Astrocyte (in vitro differentiated cells and primary cell): ENCODE measurements around the gene IGLON5. TPM values are rescaled to one million over a fixed set of nuclear protein-coding genes. Genes with fewer than 3 reads are reported as not detected.

Source experiments
- DNase-seq: peaks from one replicate; pipeline ENCODE4 v3.0.0-alpha.2; 2010; ENCODE audit warnings: low read depth
- FAIRE-seq: peaks from 2 replicates; lab custom pipeline; 2011; peaks lifted over from hg19 to GRCh38; lab: Jason Lieb, UNC
- H2AFZ ChIP-seq: 2 replicates; pipeline ENCODE4 v1.6.0; 2012; ENCODE audit warnings: low read depth, low read length, inconsistent platforms
- H3K27ac ChIP-seq: 2 replicates; pipeline ENCODE4 v1.5.1; 2011; ENCODE audit warnings: low read depth, low read length, inconsistent platforms
- H3K27me3 ChIP-seq: 2 replicates; pipeline ENCODE4 v1.6.0; 2011; ENCODE audit warnings: low read length, inconsistent platforms; ENCODE audit not compliant: insufficient read depth
- H3K36me3 ChIP-seq: 2 replicates; pipeline ENCODE4 v1.5.1; 2011; ENCODE audit warnings: low read length, inconsistent platforms; ENCODE audit not compliant: insufficient read depth
- H3K4me1 ChIP-seq: 2 replicates; pipeline ENCODE4 v1.5.1; 2011; ENCODE audit warnings: low read length, inconsistent platforms; ENCODE audit not compliant: insufficient read depth
- H3K4me2 ChIP-seq: 2 replicates; pipeline ENCODE4 v1.6.0; 2012; ENCODE audit warnings: low read length, inconsistent platforms
- H3K4me3 ChIP-seq: 2 replicates; pipeline ENCODE4 v1.5.1; 2011; ENCODE audit warnings: low read depth, mild to moderate bottlenecking, low read length, inconsistent platforms; ENCODE audit not compliant: insufficient read depth
- H3K79me2 ChIP-seq: 2 replicates; pipeline ENCODE4 v1.6.0; 2012; ENCODE audit warnings: mild to moderate bottlenecking, low read length, inconsistent platforms; ENCODE audit not compliant: insufficient read depth
- H3K9ac ChIP-seq: 2 replicates; pipeline ENCODE4 v1.6.0; 2012; ENCODE audit warnings: mild to moderate bottlenecking, low read length, inconsistent platforms
- H3K9me3 ChIP-seq: 2 replicates; pipeline ENCODE4 v1.5.1; 2012; ENCODE audit warnings: low read depth, mild to moderate bottlenecking, low read length, inconsistent platforms; ENCODE audit not compliant: insufficient read depth
- H4K20me1 ChIP-seq: 2 replicates; pipeline ENCODE4 v1.6.0; 2012; ENCODE audit warnings: low read length, inconsistent platforms; ENCODE audit not compliant: insufficient read depth
- H3K27ac Mint-ChIP-seq: one replicate; pipeline ENCODE4 v1.8.0; 2021; ENCODE audit warnings: mild to moderate bottlenecking, mixed read lengths; ENCODE audit not compliant: unreplicated experiment
- H3K27me3 Mint-ChIP-seq: one replicate; pipeline ENCODE4 v1.8.0; 2021; ENCODE audit warnings: low read depth, mixed read lengths; ENCODE audit not compliant: unreplicated experiment
- H3K36me3 Mint-ChIP-seq: one replicate; pipeline ENCODE4 v1.8.0; 2021; ENCODE audit warnings: low read depth, mixed read lengths; ENCODE audit not compliant: unreplicated experiment
- H3K4me1 Mint-ChIP-seq: one replicate; pipeline ENCODE4 v1.8.0; 2021; ENCODE audit warnings: low read depth, mixed read lengths; ENCODE audit not compliant: unreplicated experiment
- H3K4me3 Mint-ChIP-seq: one replicate; pipeline ENCODE4 v1.8.0; 2021; ENCODE audit warnings: mild to moderate bottlenecking, moderate library complexity, mixed read lengths; ENCODE audit not compliant: unreplicated experiment
- H3K9me3 Mint-ChIP-seq: one replicate; pipeline ENCODE4 v1.8.0; 2021; ENCODE audit warnings: mild to moderate bottlenecking, mixed read lengths; ENCODE audit not compliant: unreplicated experiment
- EZH2 ChIP-seq: IDR thresholded peaks from 2 replicates; pipeline ENCODE4 v1.6.1; 2012; ENCODE audit warnings: mild to moderate bottlenecking, low read length, inconsistent platforms; ENCODE audit not compliant: insufficient read depth
- total RNA-seq: library from RNA; stranded (reverse); gene quantifications from 2 replicates; pipeline ENCODE4 v1.2.1, GENCODE V29; 2021
- TF ChIP-seq, protein P1 (sequence below): IDR thresholded peaks from 2 replicates; pipeline ENCODE4 v1.5.1; 2011; ENCODE audit warnings: low read depth, mild to moderate bottlenecking, inconsistent platforms, low read length, moderate library complexity; ENCODE audit not compliant: insufficient read depth

IGLON5 gene
- total RNA-seq, 1 donor from 2014 or later = 5.4 TPM

- H3K79me2 ChIP-seq = peaks cover 20% of the 10 kb centered on the region
- FAIRE-seq (no peak), DNase-seq (no peak)
- H3K27ac ChIP-seq = peak within 1 kb of the TSS; percentile 82
- Mint-ChIP-seq H3K27ac (peak within 1 kb of the TSS; percentile 89), H3K36me3 (peaks cover 2% of the 10 kb centered on the region), H3K27me3 (no peaks in the 10 kb centered on the region), H3K4me1 (peaks cover 18% of the 10 kb centered on the region), H3K9me3 (peaks cover 2% of the 10 kb centered on the region), H3K4me3 (peak within 1 kb of the TSS; percentile 91)
- peak within 1 kb of the TSS; percentile 92 for H3K9ac ChIP-seq
- H4K20me1 ChIP-seq = no peaks in the 10 kb centered on the region
- H3K4me1 ChIP-seq = peaks cover 30% of the 10 kb centered on the region
- TF ChIP-seq, protein P1, sequence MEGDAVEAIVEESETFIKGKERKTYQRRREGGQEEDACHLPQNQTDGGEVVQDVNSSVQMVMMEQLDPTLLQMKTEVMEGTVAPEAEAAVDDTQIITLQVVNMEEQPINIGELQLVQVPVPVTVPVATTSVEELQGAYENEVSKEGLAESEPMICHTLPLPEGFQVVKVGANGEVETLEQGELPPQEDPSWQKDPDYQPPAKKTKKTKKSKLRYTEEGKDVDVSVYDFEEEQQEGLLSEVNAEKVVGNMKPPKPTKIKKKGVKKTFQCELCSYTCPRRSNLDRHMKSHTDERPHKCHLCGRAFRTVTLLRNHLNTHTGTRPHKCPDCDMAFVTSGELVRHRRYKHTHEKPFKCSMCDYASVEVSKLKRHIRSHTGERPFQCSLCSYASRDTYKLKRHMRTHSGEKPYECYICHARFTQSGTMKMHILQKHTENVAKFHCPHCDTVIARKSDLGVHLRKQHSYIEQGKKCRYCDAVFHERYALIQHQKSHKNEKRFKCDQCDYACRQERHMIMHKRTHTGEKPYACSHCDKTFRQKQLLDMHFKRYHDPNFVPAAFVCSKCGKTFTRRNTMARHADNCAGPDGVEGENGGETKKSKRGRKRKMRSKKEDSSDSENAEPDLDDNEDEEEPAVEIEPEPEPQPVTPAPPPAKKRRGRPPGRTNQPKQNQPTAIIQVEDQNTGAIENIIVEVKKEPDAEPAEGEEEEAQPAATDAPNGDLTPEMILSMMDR = no peak
- no peak for TF ChIP-seq EZH2
- H3K27me3 ChIP-seq = no peaks in the 10 kb centered on the region
- peak within 1 kb of the TSS; percentile 92 for H2AFZ ChIP-seq
- H3K4me2 ChIP-seq = peak within 1 kb of the TSS; percentile 98
- H3K9me3 ChIP-seq = no peaks in the 10 kb centered on the region
- peak within 1 kb of the TSS; percentile 93 for H3K4me3 ChIP-seq
- no peaks in the 10 kb centered on the region for H3K36me3 ChIP-seq
Observed at GRCh38 chr19:51365965-51366388, 54.5 kb downstream of the IGLON5 start, which contains the start of gene ETFB. TSS of gene ETFB (minus strand) at chr19:51366388. CDS start at chr19:51366326, 62 bp downstream.

DNA sequence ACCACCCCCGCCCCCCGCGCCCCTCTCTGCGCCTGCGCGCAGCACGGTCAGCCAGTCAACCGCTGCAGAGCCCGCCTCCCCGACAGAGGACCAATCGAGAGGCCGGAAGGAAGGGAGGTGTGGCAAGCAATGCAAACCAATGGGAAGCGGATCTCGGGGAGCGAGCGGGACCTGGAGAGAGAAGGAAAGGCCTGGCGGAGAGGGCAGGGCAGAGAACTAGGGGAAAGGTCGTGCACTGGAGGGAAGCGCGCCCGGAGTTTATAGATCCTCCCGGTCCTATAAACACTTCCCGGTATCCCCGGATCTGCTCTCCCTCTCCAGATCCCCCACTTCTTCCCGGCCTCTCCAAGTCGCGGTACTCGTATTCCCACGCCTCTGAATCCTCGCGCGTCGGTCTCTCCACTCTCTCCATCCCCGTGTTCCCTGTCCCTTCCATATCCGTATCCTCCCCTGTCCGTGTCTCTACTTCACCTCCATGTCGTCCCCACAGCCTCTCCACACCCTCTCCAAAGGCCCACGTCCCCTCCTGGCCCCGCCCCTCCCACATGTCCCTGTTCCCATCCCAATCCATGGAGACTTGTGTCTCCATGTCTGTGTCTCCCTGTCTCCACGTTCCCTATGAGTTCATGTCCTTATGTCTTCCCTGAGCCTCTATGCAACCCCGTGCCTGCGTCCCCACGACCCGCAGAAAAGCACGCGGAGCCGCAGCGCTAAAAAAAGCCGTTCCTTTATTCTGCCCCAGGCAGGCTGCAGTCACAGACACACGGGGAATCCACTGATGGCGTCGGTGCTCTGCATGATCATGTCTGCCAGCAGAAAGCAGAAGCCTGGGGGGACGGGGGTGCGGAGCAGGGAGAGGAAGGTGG lies 55.2 kb downstream of the IGLON5 start:
- TF ChIP-seq, protein P1 = no peak
- no peak for TF ChIP-seq EZH2
- FAIRE-seq = no peak

GRCh38 chr19:51367255-51367564 lies 55.8 kb downstream of the IGLON5 start:
- peaks cover 2% of the 10 kb centered on the region for H3K9me3 Mint-ChIP-seq
- Histone ChIP-seq H3K79me2 (peaks cover 20% of the 10 kb centered on the region), H3K36me3 (no peaks in the 10 kb centered on the region), H3K4me2 (peak overlapping the region; percentile 98), H3K4me1 (peaks cover 30% of the 10 kb centered on the region), H3K9ac (peak overlapping the region; percentile 92), H3K27ac (peak overlapping the region; percentile 69), H3K9me3 (no peaks in the 10 kb centered on the region), H3K4me3 (peak overlapping the region; percentile 73), H2AFZ (peak overlapping the region; percentile 92), H3K27me3 (no peaks in the 10 kb centered on the region), H4K20me1 (no peaks in the 10 kb centered on the region)
- no peak for DNase-seq
- H3K4me1 Mint-ChIP-seq = peaks cover 18% of the 10 kb centered on the region
- no peak for TF ChIP-seq EZH2
- TF ChIP-seq, protein P1 = no peak
- peaks cover 2% of the 10 kb centered on the region for H3K36me3 Mint-ChIP-seq
- no peak for FAIRE-seq
- H3K4me3 Mint-ChIP-seq = peak overlapping the region; percentile 91
- peak overlapping the region; percentile 85 for H3K27ac Mint-ChIP-seq
- H3K27me3 Mint-ChIP-seq = no peaks in the 10 kb centered on the region

More for the DNA sequence above, 55.2 kb downstream of the IGLON5 start:
- Mint-ChIP-seq H3K4me1 (peaks cover 18% of the 10 kb centered on the region), H3K27me3 (no peaks in the 10 kb centered on the region), H3K4me3 (peak overlapping the region; percentile 91), H3K36me3 (peaks cover 2% of the 10 kb centered on the region), H3K27ac (peak overlapping the region; percentile 85), H3K9me3 (peaks cover 2% of the 10 kb centered on the region)
- Histone ChIP-seq H4K20me1 (no peaks in the 10 kb centered on the region), H3K79me2 (peaks cover 20% of the 10 kb centered on the region), H2AFZ (peak overlapping the region; percentile 92), H3K27me3 (no peaks in the 10 kb centered on the region), H3K36me3 (no peaks in the 10 kb centered on the region), H3K4me2 (peak overlapping the region; percentile 98), H3K27ac (peak overlapping the region; percentile 69), H3K4me3 (peak overlapping the region; percentile 93), H3K9me3 (no peaks in the 10 kb centered on the region), H3K9ac (peak overlapping the region; percentile 92), H3K4me1 (peaks cover 30% of the 10 kb centered on the region)
- peak; percentile 91 for DNase-seq
